ENCODE measurements around the gene CHGA.

CHGA gene

DNA sequence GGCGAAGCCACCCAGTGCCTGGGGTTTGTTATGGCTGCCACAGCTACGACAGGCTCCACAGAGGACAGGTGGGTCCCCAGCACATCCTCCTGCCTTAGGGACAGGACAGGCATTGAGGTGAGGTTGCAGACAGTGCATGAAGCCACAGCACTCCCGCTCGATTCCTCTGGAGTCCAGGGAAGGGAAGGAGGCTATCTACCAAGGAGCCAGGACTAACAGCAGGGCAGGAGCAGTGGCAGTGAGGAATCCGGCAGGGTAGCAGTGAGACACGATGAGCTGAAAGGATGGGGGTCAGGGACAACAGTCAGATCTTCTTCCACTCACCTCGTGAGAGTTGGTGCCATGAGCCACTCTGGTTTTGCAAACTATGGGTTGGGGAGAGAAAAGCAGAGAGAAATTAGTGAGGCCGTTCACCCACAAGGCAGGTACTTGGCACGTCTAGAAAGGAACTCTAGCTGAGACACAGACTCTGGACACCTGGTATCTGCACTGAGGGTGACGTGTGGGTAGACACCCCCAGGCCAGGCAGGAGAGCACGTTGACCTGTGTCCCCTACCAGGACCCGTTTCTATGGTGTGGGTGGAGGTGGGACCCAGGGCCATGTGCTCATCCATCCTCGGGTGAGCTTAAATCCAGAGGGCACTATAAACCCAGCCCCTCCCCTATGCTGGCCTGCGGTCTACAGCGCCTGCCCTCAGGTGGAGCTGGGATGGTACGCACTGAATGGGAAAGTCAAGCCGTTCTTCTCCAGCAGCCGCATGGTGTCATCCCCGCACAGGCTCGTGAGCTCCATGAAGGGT lies 39.3 kb downstream of the CHGA start:
- no peak for DNase-seq

DNA sequence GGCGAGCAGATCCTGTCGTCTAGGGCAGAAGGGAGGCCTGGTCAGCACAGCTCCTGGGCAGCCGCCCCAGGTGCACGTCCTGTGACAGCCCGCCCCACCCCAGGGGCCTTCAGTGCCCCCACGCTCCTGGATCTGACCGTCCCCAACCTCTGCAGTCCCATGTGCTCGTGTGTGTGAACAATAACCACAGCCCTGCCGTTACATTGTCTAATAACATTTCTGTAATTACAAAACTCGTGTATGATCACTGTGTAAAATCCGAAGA lies 39.8 kb downstream of the CHGA start:
- DNase-seq: no peak

DNA sequence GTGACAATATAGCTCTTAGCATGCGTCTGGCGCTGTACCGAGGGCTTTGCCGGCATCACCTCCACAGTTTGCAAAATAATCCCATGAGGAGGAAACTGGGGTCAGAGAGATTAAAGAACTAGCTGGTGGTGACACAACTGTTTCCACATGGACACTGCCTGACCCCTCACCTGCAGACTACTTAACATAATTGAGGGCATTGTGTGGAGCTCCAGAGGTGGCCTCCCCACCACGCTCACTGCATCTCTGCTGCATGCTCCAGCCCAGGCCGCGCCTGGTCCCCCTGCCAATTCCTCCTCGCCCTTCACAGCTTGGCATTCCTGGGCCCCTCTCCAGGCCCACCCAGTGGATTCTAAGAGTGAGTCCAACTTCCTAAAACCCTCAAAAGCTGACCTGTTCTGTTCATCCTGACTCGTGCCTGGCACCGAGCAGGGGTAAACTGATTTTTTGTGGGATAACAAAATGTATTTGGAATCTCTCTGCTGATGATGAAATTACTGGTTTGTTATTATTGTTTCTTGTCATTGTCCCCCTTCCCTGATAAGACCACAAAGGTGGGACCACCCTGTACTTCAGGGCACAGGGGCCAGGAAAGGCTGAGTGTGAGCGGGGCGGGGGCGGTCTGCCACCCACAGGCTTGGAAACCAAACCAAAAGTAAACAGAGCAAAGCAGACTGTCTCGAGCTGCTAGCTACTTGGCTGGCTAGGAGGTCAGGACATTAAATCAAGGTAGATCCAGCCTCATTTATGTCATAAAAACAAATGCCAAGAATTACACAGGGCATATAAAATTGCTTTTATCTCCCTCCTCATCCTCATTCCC lies 40.6 kb downstream of the CHGA start:
- DNase-seq: no peak

DNA sequence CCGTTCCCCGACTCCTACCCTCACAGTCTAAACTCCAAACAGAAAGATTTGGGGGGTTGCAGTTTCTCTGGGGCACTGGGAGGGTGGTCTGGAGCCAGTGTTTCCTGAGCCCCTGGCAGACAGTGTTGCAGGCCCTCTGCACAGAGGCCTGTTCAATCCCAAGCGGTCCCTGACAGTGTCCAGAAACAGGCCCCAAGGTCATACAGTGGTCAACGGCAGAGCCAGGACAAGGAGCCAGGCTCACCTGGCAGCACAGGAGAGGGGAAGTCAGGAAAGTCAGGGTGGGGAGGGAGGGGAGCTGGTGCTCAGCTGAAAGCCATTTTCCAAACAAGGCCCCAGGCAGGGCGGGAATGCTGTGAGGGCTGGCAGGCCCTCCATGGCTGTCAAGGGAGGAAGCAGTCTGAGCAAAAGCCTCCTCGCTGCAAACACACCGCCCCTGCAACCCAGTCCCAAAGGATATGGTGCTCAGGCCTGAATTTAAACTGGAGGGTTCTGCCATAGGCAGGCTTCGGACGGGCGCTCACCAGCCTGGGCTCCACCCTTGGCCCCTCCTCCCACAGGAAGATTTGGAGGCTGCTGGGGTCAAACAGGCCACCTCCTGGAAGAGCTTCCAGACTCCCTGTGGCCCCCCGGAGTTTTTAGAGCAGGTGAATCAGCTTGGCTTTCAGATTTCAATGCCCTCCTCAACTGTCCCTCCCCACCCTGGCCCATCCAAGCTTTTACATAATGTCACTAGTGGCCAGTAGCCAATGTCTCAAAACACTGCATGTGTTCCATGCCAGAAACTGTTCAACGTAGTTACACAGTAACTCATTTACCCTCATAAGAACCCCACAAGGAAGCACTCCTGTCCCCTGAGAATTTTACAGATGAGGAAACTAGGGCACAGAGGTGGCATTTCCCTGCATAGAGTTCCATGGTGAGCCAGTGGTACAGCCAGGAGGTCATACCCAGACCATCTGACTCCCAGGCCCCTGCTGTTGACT lies 41.5 kb downstream of the CHGA start:
- DNase-seq: no peak

DNA sequence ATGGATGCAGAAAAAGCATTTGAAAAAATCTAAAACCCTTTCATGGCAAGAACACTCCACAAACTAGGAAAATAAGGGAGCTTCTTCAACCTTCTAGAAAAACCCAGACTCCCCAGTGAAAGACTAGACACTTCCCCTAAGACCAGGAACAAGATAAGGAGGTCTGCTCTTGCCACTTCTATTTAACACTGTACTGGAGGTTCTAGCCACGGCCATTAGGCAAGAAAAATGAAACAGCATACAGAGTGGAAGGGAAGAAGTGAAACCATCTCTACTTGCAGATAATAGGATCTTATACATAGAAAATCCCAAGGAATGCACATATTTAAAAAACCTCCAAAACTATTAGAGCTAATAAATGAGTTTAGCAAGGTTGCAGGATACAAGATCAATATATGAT lies 42.3 kb downstream of the CHGA start:
- DNase-seq: no peak

DNA sequence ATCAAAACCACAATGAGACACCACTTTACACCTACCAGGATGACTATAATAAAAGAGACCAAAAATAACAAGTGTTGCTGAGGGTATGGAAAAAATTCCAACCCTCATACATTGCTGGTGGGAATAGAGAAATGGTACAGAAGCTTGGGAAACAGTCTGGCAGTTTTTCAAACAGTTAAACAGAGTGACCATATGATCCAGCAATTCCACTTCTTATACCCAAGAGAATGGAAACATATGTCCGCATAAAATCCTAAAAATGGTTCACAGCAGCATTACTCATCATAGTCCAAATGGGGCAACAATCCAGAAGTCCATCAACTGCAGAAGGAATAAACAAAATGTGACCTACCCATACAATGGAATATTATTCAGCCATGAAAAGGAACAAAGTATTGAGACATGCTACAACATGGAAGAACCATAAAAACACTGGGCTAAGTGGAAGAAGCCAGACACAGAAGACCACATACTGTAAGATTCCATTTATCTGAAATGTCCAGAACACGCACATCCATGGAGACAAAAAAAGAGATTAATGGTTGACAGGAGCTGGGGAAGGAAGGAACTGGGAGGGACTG lies 44.5 kb downstream of the CHGA start:
- DNase-seq: no peak

DNA sequence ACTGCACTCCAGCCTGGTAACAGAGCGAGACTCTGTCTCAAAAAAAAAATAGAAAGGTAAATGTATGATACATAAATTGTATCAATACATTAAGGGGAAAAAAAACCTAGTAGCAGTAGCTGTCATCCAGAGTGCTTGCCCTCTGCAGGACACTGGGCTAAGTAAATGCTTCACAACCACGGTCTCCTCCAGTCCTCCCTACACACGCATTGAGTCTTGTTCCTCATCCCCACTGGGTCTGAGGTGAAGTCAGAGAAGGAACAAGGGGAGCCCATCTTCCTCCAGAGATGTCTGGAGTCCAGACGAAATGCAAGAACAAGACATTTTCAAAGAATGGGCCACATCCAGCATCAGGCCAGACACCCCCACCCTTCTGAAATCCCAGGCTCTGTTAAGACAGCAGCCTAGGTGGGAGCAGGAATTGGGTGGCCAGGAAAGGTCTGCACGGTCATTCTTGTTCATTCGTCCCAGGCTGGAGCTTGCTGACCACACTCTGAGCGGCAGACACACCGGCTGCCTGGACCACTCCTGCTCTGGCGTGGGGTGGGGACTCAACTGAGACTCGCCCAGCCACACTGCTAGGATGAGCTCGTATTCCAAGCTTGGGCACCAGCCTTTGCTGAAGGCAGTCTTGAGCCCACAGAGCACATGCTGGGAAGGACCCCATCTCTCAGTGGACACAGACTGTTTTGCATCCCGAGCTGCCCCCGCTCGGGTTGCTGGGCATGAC lies 45.5 kb downstream of the CHGA start:
- no peak for DNase-seq

DNA sequence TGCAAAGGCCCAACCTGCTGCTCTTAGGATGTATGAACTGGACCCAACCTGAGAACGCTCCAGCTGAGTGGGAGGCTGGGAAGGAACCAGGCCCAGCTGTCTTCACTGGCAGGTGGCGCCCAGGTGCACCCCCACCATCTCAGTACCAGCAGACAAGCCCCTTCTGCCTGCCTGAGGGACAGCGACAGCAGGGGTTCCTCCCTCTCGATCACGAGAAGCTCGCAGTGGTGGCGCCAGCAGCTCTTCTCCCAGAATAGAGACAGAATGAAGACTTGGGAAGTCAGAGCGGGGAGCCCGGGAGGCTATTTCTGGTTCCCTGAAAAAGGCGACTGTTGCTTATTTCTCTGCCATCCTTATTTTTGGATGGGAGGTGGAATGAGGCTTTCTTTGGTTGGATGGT lies 46.5 kb downstream of the CHGA start:
- no peak for DNase-seq

DNA sequence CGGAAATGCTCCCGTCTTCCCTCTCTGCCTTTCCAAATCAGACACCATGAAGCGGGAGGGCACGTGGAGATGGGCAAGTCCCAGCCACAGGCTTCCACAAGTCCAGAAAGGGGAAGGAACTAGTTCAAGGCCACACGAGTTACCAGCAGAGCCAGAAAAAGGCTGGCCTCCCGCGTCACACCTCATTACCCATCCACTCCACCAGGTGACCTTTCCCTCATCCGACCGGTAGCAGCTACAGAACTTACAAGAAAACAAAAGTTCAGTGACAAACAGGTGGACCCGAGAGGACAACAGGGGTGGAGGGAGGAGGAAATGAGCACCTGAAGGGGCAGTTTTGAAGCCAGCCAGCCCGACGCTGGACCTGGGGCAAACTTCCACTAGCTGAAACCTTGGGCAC lies 46.9 kb downstream of the CHGA start:
- DNase-seq: no peak

DNA sequence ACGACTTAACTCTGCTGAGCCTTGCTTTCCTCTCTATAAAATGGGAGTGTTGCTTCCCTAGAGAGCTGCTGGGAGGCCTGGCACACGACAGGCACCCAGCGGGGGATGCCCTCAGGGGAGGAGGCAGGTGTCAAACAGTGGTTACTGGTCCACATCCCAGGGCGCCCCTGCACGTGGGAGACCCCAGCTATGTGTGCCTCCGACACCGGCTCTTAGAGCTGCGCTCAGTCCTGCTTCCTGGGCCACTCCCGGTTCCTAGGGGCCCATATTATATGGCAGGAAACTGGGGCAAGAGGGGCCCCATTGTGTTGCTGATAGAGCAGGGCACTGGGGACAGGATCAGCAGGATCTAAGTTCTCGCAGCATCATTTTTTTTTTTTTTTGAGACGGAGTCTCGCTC lies 47.3 kb downstream of the CHGA start:
- no peak for DNase-seq

DNA sequence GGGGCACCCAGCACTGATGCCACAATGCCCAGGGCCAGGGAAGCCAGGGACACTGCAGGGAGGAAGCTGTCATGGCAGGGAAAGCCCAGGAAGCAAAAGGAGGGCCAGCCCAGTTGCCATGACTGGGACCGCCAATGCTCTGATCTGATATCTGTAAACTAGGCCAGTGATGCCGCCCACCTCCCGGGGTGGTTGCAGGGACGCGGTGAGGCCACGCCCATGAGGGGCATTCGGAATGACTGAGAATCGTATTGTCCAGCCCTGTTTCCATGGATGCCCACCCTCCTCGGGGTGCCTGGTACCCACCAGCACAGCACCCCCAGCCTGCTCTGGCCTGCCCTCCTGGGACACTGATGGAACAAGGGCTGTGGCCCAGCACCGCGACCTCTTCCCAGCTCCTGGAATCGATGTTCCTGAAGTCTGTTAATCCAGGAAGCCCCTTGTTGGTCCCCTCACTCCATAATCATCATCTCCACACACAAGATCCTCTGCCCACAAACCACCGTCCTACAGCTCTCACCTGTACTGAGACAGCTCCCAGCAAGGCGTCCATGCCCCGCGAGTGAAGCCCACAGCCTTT lies 48.7 kb downstream of the CHGA start:
- DNase-seq: no peak

DNA sequence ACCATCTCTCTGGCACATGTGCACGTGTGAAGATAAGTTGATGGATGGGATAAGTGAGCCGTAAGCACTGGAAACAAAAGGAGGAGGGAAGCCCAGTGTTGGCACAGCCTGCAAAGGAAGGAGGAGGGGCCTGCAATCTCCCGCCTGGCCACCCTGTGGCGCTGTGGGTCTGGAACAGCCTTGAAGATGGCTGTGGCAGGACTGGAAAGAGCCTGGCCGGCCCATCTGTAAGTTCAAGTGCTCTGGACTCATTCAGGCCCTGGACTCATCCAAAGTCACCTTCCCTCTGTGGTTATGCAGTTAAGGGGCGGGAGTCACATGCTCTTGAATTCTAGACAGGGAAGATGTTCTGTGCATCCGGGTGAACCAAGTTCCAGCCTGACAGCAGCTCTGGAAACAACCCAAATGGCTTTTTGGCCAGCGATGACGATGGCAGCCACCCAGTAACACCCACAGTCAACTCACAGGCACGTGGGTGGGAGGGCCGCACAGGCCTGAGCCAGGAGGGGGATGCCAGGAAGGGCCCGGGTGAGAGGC lies 50.4 kb downstream of the CHGA start:
- peak in 1 of 2 experiments; percentile 3 for DNase-seq

DNA sequence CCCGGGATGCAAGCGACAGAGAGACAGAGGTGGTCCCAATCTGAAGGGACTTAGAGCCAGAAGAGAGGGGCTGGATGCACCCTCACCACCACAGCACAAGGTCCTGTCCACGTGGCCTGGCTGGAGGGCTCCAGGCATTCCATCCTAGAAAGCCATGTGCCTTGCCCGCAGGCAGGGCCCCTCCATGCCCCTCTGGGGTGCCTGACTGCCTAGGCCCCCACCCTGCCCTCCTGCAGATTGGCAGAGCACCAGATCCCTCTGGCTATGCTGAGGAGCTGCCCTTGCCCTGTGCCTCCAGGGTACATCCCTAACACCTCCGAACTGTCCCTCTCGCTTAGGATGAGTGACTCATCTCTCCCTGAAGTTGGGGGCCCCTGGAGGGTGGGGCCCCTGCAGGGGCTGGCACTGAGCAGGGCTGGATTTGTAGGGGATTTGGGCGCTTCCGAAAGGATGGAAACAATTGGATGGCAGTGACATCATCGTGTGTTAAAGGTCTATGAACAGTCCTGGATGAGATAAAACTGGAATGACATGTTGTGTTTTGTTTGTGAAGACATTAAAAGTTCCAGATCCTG lies 50.9 kb downstream of the CHGA start:
- no peak for DNase-seq

DNA sequence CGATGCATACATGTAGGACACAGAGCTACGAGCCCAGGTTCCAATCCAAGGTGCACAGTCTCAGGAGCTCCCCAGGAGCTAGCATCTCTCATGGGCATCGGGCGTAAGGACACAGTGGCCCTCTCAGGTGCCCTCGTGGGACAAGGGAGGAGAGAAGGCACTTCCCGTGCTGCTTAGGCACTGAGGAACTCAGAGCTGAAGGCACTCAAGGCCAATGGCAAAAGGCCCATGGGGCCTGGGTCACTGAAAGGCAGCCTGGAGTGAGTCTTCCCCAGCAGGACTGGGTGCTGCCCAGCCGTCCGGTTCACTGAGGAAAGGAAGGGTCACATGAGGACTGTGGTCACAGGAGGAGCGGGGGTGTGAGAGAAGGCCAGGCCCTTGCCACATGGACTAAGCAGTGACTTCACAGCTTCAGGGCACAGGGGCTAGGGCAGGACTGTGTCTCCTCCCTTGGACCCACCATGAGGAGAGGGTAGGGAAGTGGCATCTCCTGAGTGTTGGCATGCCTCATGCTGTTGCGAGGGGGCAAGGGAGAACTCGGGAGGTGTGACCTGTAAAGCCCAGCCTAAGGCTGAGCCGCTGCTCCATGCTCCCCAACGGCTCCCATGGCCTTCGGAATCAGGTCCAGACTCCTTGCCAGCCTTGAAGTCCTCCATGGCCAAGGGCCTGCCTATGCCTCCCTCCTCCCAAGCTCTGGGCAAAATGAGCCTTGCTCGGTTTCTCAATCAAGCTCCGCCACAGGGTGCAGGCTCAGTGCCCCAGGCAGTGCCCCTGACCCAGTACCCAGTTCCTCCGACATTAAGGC lies 51.8 kb downstream of the CHGA start:
- DNase-seq: no peak

DNA sequence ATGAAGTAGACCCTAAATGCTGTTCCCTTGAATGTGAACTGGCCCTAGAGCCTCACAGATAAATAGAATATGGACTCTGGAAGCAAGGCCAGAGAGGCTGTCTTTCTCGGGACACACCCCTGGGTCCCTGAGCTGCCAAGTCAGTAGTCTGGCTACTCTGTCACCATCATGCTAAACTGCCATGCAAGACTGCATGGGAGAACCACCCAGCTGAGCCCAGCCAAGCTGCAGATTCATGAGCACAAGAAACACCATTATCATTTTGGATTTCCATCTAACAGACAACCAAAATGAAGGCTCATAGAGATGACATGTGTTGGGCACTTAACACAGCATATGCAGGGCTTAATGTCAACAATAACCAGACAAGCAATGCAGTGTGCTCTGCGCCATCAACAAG lies 53.3 kb downstream of the CHGA start:
- no peak for DNase-seq

DNA sequence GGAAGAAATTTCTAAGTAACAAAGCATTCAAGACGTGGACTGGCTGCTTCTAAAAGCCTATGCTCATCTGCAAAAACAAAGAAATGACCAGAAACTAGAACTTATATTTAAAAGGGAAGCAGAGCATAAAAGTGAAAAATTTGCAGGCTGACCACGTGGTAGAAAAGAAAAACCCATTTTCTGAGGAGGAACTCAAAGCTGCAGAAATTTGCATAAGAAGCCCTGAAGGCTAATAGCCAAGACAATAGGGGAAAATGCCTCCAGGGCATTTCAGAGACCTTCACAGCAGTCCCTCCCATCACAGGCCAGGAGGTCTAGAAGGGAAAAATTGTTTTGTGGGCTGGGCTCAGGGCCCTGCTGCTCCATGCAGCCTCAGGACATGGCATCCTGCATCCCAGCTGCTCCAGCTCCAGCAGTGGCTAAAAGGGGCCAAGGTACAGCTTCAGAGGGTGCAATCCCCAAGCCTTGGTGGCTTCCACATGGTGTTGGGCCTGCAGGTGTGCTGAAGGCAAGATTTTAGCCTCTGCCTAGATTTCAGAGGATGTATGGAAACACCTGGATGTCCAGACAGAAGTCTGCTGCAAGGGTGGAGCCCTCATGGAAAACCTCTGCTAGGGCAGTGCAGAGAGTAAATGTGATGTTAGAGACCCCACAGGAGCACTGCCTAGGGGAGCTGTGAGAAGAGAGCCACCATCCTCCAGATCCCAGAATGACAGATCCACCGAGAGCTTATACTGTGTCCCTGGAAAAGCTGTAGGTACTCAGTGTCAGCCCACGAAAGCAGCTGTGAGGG lies 55.5 kb downstream of the CHGA start:
- DNase-seq: no peak

DNA sequence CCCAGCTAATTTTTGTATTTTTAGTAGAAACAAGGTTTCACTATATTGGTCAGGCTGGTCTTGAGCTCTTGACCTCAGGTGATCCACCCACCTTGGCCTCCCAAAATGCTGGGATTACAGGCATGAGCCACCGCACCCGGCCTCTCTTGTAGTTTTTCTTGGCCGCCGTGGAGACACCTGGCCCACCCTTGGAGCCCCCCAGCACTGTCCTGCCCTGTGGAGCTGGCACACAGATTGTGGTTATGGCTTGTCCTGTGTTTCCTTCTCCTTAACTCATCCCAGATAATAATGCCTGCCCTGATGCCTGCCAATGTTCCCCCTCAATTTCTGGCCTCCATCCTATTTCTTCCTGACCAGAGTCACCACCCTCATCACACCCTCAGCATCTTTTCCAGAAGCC lies 57.9 kb downstream of the CHGA start:
- DNase-seq: no peak

DNA sequence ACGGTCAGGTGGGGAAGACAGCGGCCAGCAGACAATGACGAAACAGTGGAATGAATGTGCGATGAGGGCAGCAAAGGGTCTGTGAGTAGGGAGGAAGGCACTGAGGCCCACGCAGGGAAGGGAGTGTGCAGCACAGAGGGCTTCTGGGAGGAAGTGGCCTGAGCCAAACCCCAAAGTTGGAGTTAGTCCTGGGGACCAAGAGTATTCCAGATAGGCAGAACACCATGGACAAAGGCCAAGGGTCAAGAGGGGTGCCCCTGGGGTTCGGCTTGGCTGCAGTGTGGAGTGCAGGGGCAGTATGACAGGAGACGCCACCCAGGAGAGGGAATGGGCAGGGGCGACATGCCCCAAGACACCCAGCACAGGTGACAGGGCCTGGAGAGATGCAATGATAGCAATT lies 58.8 kb downstream of the CHGA start:
- DNase-seq: no peak

DNA sequence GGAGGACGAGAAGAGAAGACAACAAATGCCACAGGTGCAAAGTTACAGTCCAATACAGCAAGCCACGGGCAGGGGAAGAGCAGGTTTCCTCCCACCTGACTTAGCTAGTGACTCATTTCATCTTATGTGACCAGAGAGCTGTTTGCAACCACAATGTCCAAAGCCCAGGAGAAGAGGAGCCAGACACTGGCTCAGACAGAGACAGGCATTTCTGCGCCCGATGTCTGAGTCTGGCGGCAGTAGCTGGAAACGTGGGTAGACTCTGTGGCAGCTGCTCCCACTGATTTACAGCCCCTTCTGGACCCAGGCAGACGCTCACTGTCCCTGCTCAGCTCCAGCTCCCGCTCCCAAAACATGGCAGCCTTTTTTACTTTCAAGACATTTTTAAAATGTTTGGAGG lies 60.0 kb downstream of the CHGA start:
- no peak for DNase-seq

Measured in SW 1271 (cell line).